Subcutaneous adipose tissue (tissue), 4 donors: Measurements from ENCODE around the gene MLPH. TPM values are rescaled to one million over a fixed set of nuclear protein-coding genes. Genes with fewer than 3 reads are reported as not detected.

ENCODE experiments used
- total RNA-seq, 4 donors: library from RNA; depleted of rRNA; stranded (reverse); fragments of >200 nt; gene quantifications; one replicate each; pipeline ENCODE4 v1.1.0, GENCODE V29; 2016
- TF ChIP-seq, protein P1 (sequence below): fragments of 450-650 bp; IDR thresholded peaks from one replicate; pipeline ENCODE4 v1.5.1; 2016; ENCODE audit warnings: low read depth, mild to moderate bottlenecking, control low read depth, antibody characterized with exemption, moderate library complexity

The MLPH gene
- total RNA-seq, 4 donors from 2014 or later = 7.1 to 24.7 (median 16.4) TPM

- TF ChIP-seq, protein P1, sequence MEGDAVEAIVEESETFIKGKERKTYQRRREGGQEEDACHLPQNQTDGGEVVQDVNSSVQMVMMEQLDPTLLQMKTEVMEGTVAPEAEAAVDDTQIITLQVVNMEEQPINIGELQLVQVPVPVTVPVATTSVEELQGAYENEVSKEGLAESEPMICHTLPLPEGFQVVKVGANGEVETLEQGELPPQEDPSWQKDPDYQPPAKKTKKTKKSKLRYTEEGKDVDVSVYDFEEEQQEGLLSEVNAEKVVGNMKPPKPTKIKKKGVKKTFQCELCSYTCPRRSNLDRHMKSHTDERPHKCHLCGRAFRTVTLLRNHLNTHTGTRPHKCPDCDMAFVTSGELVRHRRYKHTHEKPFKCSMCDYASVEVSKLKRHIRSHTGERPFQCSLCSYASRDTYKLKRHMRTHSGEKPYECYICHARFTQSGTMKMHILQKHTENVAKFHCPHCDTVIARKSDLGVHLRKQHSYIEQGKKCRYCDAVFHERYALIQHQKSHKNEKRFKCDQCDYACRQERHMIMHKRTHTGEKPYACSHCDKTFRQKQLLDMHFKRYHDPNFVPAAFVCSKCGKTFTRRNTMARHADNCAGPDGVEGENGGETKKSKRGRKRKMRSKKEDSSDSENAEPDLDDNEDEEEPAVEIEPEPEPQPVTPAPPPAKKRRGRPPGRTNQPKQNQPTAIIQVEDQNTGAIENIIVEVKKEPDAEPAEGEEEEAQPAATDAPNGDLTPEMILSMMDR = no peak
These were observed 28.5 kb upstream of the MLPH start for GRCh38 chr2:237458519-237458918.

- TF ChIP-seq, protein P1 = no peak
These were observed 27.8 kb upstream of the MLPH start for GRCh38 chr2:237459226-237459625.

DNA sequence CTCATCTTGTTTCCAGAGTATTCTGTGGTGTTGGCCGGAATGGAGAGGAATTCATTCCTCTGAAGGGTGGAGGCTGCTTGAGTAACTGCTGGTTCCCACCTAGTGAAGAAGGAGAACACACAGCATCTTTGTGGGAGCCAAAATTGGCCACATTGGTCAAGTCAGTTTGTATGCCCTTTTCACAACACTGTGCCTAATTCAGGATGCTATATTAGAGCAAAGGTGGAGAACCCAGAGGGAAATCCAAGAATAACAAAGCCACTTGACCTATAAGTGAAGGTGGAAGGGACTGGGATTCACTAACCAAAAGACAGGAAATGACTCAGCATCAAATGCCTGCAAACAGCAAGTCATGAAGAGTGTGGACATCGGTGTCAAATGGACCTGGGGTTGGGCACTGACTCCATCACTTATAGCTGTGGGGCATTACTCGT is 27.3 kb upstream of the MLPH start:
- TF ChIP-seq, protein P1 = no peak

- TF ChIP-seq, protein P1 = no peak
These were observed 22.2 kb upstream of the MLPH start for GRCh38 chr2:237464757-237465391.

- TF ChIP-seq, protein P1 = no peak
These were observed 21.4 kb upstream of the MLPH start for GRCh38 chr2:237465515-237466148.

GRCh38 chr2:237466211-237466610 is 20.8 kb upstream of the MLPH start:
- TF ChIP-seq, protein P1 = no peak

- TF ChIP-seq, protein P1 = no peak
These were observed 19.4 kb upstream of the MLPH start for GRCh38 chr2:237467447-237468179.
